Stimulated activated CD4-positive, alpha-beta T cell treated with anti-CD3 and anti-CD28 coated beads, TNF-alpha, amount 100 ng/mL, for 48 hours (primary cell): Measurements from ENCODE around the gene IPMK.

Source experiments
- DNase-seq, 3 donors: peaks; one replicate each; pipeline ENCODE4 v3.0.0-alpha.2; 2020; ENCODE audit warnings: low read depth in 3 of 3

IPMK gene

DNA sequence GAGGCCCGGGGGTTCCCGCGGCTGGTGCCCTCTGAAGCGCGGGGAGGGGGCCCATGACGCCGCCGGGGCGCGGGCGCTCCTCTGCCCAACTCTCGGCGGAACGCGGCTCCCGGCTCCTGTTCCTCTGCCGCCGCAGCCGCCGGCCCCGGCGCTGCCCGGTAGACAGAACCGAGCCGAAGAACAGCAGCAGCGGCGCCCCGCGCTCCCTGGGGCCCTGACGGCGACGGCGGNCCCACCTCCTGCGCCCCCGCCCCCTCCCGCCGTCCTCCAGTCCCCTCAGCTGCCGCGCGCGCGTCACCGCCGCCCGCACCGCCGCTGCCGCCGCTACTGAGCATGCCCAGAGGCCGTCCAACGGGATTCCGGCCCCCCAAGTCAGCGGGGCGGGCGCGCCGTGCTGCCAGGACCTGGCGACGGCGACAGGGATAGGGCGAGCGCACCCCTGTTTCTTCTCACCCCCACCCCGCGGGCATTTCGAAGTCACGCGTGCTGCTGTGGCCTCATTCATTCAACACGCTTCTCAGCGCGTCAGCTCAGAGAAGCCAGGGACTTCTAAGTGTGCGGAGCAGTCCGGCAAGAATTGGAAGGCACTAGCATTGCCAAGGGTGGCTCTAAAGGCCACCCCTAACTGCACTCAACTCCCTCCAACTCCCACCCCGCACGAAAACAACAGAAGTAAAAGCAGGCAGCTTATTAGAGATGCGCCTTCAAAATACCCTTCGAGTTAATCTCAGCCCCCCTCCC, at the start of gene IPMK:
Gene IPMK (minus strand): TSS at position 182 of the 741 bp plus-strand sequence. CDS start 283 bp downstream, outside the sequence.
- peak; percentile 87 to 88 (median 87) for DNase-seq

- DNase-seq = no peak
Measured at GRCh38 chr10:58316874-58317273, 49.2 kb upstream of the IPMK start.

GRCh38 chr10:58311026-58311425, 43.3 kb upstream of the IPMK start:
- no peak for DNase-seq

- no peak for DNase-seq
Measured at GRCh38 chr10:58307676-58308075, 40.0 kb upstream of the IPMK start.

DNA sequence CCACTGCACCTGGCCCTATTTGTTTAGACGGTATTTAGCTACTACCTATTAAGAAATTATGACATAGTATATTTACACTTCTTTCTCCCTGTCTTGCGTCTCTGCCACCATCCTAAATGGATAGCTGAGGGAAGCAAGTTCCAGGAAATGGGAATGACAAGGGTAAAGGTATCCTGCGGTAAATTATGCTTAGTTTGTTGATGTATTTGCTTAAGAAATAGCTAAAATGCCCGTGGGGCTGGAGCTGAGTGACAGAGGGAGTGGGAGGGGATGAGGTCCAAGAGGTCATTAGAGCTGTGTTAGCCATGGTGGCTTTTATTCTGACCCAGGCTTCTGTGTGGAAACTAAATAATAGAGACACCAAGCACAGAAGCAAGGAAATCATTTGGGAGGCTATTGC, 38.1 kb upstream of the IPMK start:
- DNase-seq = no peak

- no peak for DNase-seq
Measured at GRCh38 chr10:58304099-58304633, 36.5 kb upstream of the IPMK start.

DNA sequence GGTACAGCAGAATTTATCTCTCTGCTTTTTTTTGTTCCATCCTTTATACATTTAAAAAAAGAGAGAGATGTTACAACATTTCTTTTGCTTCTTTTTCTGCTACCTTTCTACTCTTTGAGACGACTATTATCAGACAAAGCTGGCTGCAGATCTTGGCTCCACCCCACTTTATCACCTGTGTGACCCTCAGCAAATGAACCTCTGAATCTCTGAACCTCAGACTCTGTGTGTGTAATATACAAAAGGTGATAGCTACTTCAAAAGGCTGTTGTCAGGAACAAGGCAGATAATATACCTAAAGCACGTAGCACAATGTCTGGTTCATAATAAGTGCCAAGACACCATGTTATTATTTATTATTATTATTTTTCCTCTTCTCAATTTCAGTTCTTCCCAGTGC, 34.6 kb upstream of the IPMK start:
- no peak for DNase-seq

GRCh38 chr10:58300676-58301075, 33.0 kb upstream of the IPMK start:
- DNase-seq = no peak

- DNase-seq = peak in 2 of 3 donors; percentile 5 to 42
Measured at GRCh38 chr10:58299580-58299979, 31.9 kb upstream of the IPMK start.

- no peak for DNase-seq
Measured at GRCh38 chr10:58293989-58294388, 26.3 kb upstream of the IPMK start.

DNA sequence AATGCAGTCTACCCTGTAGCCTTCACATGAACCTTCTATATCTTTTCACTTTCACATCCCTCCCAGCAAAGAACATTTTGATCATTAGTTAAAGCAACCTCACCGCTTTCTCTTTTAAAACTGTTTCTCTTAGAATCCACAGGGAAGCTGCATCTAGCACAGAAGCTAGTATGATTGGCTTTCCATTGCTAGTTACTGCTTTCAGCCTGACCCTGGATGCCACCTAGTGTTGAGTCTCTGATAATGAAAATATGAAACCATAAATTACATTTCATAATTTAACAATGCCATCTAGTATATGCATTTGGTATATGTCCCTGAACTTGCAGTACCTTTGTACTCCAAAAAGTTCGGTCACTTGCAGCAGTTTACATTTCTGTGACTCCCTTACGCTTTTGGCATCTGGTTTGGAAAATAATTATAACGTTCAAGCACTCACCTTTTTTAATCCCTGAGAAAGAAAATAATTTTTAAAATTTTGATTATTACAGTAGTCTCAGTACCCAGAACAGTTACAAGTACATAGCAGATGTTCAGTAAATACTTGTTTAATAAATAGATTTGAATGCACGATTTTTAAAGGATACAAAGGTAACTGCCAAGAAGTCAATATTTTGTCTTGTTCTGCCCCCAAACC, 24.0 kb upstream of the IPMK start:
- peak in 1 of 3 donors; percentile 13 for DNase-seq

- no peak for DNase-seq
Measured at GRCh38 chr10:58282615-58283014, 14.9 kb upstream of the IPMK start.

DNA sequence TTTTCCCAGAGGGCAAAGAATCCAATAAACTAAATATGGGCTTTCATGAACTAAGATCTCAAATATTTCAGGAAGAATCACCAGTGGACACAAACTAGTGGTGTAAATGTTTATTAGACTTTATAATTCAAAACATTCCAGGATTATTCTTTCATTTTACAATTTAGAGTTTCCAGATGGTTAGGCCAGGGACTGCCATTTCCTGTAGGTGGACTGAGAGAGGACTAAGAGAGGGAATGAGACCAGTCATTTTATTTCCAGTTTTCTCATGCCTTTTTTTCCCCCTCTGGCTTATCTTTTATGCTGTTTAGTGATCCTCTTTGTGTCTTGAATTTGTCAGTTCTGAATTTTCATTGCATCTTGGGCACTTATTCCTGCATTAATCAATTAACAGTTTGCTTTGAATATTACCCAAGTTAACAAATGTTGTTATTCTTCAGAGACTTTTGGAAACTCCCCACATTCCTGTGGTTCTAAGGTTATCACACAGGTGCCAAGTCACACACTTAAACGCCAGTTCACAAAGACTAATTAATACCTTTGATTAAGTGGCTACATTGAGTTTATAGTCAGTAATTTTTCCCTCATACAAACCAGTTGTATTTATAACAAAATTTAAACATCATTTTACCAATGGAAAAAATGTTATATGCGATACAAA, 13.5 kb upstream of the IPMK start:
- DNase-seq = no peak

DNA sequence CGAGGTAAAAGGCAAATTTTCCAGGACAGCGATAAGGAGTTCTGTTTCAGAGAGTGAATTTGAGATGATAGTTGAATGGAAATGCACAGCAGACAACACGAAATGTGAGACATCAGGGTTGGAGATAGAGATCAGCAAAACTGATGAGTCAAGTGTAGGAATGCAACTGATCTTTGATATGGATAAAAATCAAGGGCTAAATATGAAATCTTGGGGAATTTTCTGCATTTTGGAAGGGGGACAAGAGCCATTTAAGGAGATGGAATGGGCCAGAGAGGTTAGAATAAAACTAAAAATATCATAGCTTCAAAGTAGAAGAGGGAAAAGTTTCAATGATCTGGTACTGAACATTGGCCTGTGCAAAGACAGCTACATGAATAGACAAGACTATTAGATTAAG, 12.8 kb upstream of the IPMK start:
- no peak for DNase-seq

GRCh38 chr10:58278962-58279307, 11.2 kb upstream of the IPMK start:
- no peak for DNase-seq

- no peak for DNase-seq
Measured at GRCh38 chr10:58278274-58278961, 10.7 kb upstream of the IPMK start.

- no peak for DNase-seq
Measured at GRCh38 chr10:58275908-58276307, 8.2 kb upstream of the IPMK start.

GRCh38 chr10:58275261-58275660, 7.6 kb upstream of the IPMK start:
- DNase-seq = no peak

GRCh38 chr10:58269782-58270290, 2.1 kb upstream of the IPMK start:
- DNase-seq = no peak

- peak; percentile 87 to 92 (median 89) for DNase-seq
Measured at GRCh38 chr10:58268946-58269781, 1.5 kb upstream of the IPMK start, which contains the start of gene CISD1. Gene CISD1 (plus strand): TSS chr10:58269162. CDS start chr10:58269274, 112 bp downstream.

DNA sequence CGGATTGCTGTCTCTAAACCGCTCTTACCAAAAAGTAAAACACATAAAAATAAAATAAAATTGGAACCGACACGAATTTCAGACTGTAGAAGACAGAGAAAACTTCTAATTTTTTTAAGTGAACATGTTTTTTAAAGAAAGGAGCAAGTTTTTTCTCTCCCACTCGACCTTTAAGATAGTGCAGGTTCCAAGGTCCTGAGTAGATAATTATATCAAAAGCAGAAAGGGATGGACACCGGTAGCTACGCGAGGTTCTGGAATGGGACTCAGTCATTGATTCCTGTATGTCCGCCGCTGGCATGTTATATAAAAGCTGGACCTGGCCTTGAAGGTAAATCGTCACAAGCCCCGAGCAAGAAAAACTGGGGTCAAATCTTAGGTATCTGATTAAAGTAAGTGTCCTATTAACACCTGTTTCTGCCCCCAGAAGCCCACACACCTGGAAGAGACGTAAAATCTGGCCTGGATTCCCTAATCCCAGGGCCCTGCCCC, 806 bp upstream of the IPMK start:
- no peak for DNase-seq
